ENCODE measurements around the gene SRRD. TPM values are rescaled to one million over a fixed set of nuclear protein-coding genes. Genes with fewer than 3 reads are reported as not detected.

SRRD gene
- total RNA-seq, 1 donor from 2014 or later: 34.4 TPM

DNA sequence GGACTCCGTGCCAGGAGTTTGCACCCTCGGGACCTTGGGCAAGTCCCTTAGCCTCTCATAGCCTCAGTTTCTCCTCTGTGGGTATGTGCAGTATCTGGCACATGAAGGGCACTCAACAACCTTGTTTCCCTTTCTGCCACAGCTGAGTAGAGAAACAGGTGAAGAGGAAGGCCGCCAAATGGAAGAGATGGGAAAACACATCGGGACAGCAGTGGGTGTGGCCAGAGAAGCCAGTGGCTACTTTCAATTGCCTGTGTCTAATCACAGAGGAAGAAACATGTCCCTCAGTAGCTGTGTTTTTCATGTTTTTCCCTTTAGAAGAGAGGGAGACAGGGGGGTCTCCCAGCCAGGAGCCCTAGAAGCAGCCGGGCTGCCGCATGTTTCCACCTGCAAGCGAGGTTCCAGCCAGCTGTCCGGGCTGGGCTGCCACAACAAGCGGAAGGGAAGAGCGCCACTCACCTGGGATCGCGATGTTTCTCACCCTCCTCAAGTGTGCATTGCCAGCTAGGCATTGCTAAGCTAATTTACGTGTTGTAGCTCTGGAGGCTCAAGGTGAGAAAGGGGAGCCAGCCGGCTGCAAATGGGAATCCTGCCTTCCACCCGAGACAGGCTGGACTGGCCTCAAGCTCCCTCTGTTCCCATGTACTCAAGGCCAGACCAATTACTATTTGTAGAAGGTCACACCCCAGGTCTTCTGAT, 38.0 kb upstream of the SRRD start:
- H3K36me3 ChIP-seq (ENCODE audit: insufficient read depth, low read length): no peaks in the 10 kb centered on the region
- no peaks in the 10 kb centered on the region for H4K20me1 ChIP-seq (ENCODE audit: insufficient read depth, low read length)
- TF ChIP-seq CTCF (IDR thresholded peaks at IDR 0.05; ENCODE audit: insufficient read depth, low read depth, low read length) (no peak), EZH2 (IDR thresholded peaks at IDR 0.05; ENCODE audit: insufficient read depth, low read length) (no peak)
- no peaks in the 10 kb centered on the region for H3K4me1 ChIP-seq (ENCODE audit: insufficient read depth, low read length)
- no peaks in the 10 kb centered on the region for H3K9me3 ChIP-seq (ENCODE audit: insufficient read depth, low read depth, low read length)
- no peak overlapping the region for H3K4me2 ChIP-seq (ENCODE audit: low read length)
- Mint-ChIP-seq H3K27ac (ENCODE audit: unreplicated experiment) (no peak overlapping the region), H3K27me3 (ENCODE audit: low read depth, unreplicated experiment) (no peaks in the 10 kb centered on the region), H3K4me1 (ENCODE audit: low read depth, unreplicated experiment) (no peaks in the 10 kb centered on the region), H3K36me3 (ENCODE audit: low read depth, unreplicated experiment) (peaks cover 18% of the 10 kb centered on the region), H3K4me3 (ENCODE audit: unreplicated experiment) (no peak overlapping the region), H3K9me3 (ENCODE audit: unreplicated experiment) (no peaks in the 10 kb centered on the region)
- H3K9ac ChIP-seq (ENCODE audit: low read length): no peak overlapping the region
- no peak overlapping the region for H3K27ac ChIP-seq (ENCODE audit: low read depth, low read length)
- no peak overlapping the region for H3K4me3 ChIP-seq (ENCODE audit: insufficient read depth, low read depth, low read length)
- DNase-seq (ENCODE audit: low read depth) (no peak), FAIRE-seq (no peak)
- no peaks in the 10 kb centered on the region for H3K79me2 ChIP-seq (ENCODE audit: insufficient read depth, low read length)
- H2AFZ ChIP-seq (ENCODE audit: low read depth, low read length): no peak overlapping the region
- no peaks in the 10 kb centered on the region for H3K27me3 ChIP-seq (ENCODE audit: insufficient read depth, low read length)

GRCh38 chr22:26446808-26447515, 36.7 kb upstream of the SRRD start:
- Histone ChIP-seq H3K27me3 (ENCODE audit: insufficient read depth, low read length) (no peaks in the 10 kb centered on the region), H2AFZ (ENCODE audit: low read depth, low read length) (no peak overlapping the region), H3K27ac (ENCODE audit: low read depth, low read length) (no peak overlapping the region), H3K79me2 (ENCODE audit: insufficient read depth, low read length) (no peaks in the 10 kb centered on the region), H3K9ac (ENCODE audit: low read length) (no peak overlapping the region), H4K20me1 (ENCODE audit: insufficient read depth, low read length) (no peaks in the 10 kb centered on the region), H3K36me3 (ENCODE audit: insufficient read depth, low read length) (no peaks in the 10 kb centered on the region), H3K4me2 (ENCODE audit: low read length) (no peak overlapping the region), H3K9me3 (ENCODE audit: insufficient read depth, low read depth, low read length) (no peaks in the 10 kb centered on the region), H3K4me1 (ENCODE audit: insufficient read depth, low read length) (no peaks in the 10 kb centered on the region), H3K4me3 (ENCODE audit: insufficient read depth, low read depth, low read length) (no peak overlapping the region)
- Mint-ChIP-seq H3K4me1 (ENCODE audit: low read depth, unreplicated experiment) (no peaks in the 10 kb centered on the region), H3K4me3 (ENCODE audit: unreplicated experiment) (no peak overlapping the region), H3K9me3 (ENCODE audit: unreplicated experiment) (no peaks in the 10 kb centered on the region), H3K27ac (ENCODE audit: unreplicated experiment) (no peak overlapping the region), H3K36me3 (ENCODE audit: low read depth, unreplicated experiment) (peaks cover 18% of the 10 kb centered on the region), H3K27me3 (ENCODE audit: low read depth, unreplicated experiment) (no peaks in the 10 kb centered on the region)
- DNase-seq (ENCODE audit: low read depth): no peak
- TF ChIP-seq EZH2 (IDR thresholded peaks at IDR 0.05; ENCODE audit: insufficient read depth, low read length) (no peak), CTCF (IDR thresholded peaks at IDR 0.05; ENCODE audit: insufficient read depth, low read depth, low read length) (no peak)
- no peak for FAIRE-seq

Measured in astrocyte (in vitro differentiated cells and primary cell).